DND-41 (cell line): ENCODE measurements around the gene ALDH3B1.

ENCODE experiments used
- ATAC-seq: fragments of 200-7000 bp; cut with Tn5 transposase; 3 replicates; pipeline ENCODE4 v1.9.1; 2021; ENCODE audit warnings: low read depth; ENCODE audit not compliant: insufficient read depth
- DNase-seq: peaks from one replicate; pipeline ENCODE4 v3.0.0-alpha.2; 2020
- H2AFZ ChIP-seq: 2 replicates; pipeline ENCODE4 v1.6.0; 2012; ENCODE audit warnings: low read depth, low read length
- H3K27ac ChIP-seq: 2 replicates; pipeline ENCODE4 v1.5.1; 2012; ENCODE audit warnings: low read length, inconsistent platforms
- H3K27me3 ChIP-seq: fragments of 200-600 bp; sonication (generic); 2 replicates; pipeline ENCODE4 v1.6.0; 2012; ENCODE audit warnings: low read length, mild to moderate bottlenecking, inconsistent platforms; ENCODE audit not compliant: insufficient read depth, poor library complexity
- H3K36me3 ChIP-seq: 2 replicates; pipeline ENCODE4 v1.5.1; 2012; ENCODE audit warnings: low read length, inconsistent platforms; ENCODE audit not compliant: insufficient read depth
- H3K4me1 ChIP-seq: 2 replicates; pipeline ENCODE4 v1.5.1; 2012; ENCODE audit warnings: mild to moderate bottlenecking, low read length; ENCODE audit not compliant: insufficient read depth
- H3K4me2 ChIP-seq: 2 replicates; pipeline ENCODE4 v1.6.0; 2012; ENCODE audit warnings: mild to moderate bottlenecking, moderate library complexity, low read length, inconsistent platforms; ENCODE audit not compliant: insufficient read depth
- H3K4me3 ChIP-seq, 2 experiments: fragments of 200-600 bp in 1 of 2; shearing (Covaris generic) in 1 of 2; 2 replicates each; pipeline ENCODE4 v1.5.1; 2012 to 2016; ENCODE audit warnings: inconsistent platforms in 2 of 2, low read length in 2 of 2, mild to moderate bottlenecking in 2 of 2, low read depth in 1 of 2, moderate library complexity in 1 of 2
- H3K79me2 ChIP-seq: 2 replicates; pipeline ENCODE4 v1.6.0; 2012; ENCODE audit warnings: low read length, inconsistent platforms; ENCODE audit not compliant: insufficient read depth
- H3K9ac ChIP-seq: 2 replicates; pipeline ENCODE4 v1.6.0; 2012; ENCODE audit warnings: low read depth, mild to moderate bottlenecking, inconsistent platforms, low read length, moderate library complexity
- H3K9me3 ChIP-seq: 2 replicates; pipeline ENCODE4 v1.5.1; 2012; ENCODE audit warnings: low read length, moderate library complexity, mild to moderate bottlenecking, inconsistent platforms; ENCODE audit not compliant: insufficient read depth, severe bottlenecking
- H4K20me1 ChIP-seq: 2 replicates; pipeline ENCODE4 v1.6.0; 2012; ENCODE audit warnings: low read length; ENCODE audit not compliant: insufficient read depth
- EZH2 ChIP-seq: IDR thresholded peaks from 3 replicates; pipeline ENCODE4 v1.6.1; 2012; ENCODE audit warnings: borderline replicate concordance, low read depth, mild to moderate bottlenecking, moderate library complexity, low read length, inconsistent platforms; ENCODE audit not compliant: severe bottlenecking
- TF ChIP-seq, protein P1 (sequence below): IDR thresholded peaks from 2 replicates; pipeline ENCODE4 v1.5.1; 2012; ENCODE audit warnings: borderline replicate concordance, low read length, moderate library complexity, mild to moderate bottlenecking; ENCODE audit not compliant: poor library complexity, severe bottlenecking; ENCODE audit errors: extremely low read depth

The ALDH3B1 gene

DNA sequence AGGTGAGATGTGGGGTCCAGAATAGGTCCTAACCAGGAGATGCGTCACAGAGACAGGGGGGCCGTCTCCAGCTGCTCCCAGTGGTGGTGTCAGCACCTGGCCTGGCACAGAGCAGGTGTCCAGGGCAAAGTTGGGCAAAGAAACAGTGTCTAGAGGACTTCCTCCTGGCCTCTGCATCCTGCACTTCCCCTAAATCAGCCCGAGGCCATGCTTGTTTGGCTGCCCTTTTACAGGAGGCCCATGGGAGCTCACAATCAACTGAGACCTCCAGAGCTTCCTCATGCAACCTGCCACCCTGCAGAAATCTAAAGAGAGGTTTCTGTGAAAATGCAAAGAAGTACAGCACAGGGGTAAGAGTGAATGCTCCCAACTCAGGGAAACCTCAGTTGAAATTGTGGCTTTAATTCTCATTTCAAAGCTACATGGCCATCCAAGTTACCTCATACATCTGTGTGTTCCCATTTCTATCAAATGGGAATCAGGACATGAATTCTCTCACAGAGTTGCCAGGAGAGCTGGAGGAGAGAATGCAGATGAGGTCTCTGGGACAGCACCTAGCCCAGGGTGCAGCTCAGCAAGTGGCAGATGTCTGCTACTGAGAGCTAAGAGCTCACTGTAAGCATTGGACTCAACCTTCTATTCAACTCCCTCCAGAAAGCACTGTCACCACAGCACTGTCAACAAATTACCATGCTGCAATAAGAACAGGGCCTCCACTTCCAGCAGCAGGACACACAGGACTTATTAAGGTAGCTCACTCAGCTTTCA is 61.3 kb downstream of the ALDH3B1 start:
- ATAC-seq (no peak), DNase-seq (no peak)
- TF ChIP-seq, protein P1, sequence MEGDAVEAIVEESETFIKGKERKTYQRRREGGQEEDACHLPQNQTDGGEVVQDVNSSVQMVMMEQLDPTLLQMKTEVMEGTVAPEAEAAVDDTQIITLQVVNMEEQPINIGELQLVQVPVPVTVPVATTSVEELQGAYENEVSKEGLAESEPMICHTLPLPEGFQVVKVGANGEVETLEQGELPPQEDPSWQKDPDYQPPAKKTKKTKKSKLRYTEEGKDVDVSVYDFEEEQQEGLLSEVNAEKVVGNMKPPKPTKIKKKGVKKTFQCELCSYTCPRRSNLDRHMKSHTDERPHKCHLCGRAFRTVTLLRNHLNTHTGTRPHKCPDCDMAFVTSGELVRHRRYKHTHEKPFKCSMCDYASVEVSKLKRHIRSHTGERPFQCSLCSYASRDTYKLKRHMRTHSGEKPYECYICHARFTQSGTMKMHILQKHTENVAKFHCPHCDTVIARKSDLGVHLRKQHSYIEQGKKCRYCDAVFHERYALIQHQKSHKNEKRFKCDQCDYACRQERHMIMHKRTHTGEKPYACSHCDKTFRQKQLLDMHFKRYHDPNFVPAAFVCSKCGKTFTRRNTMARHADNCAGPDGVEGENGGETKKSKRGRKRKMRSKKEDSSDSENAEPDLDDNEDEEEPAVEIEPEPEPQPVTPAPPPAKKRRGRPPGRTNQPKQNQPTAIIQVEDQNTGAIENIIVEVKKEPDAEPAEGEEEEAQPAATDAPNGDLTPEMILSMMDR: no peak
- TF ChIP-seq EZH2: no peak
- Histone ChIP-seq H4K20me1 (no peaks in the 10 kb centered on the region), H3K36me3 (peaks cover 71% of the 10 kb centered on the region), H3K4me1 (no peaks in the 10 kb centered on the region), H3K27me3 (no peaks in the 10 kb centered on the region), H3K79me2 (no peaks in the 10 kb centered on the region), H3K27ac (no peak overlapping the region), H3K9ac (no peak overlapping the region), H3K4me3 (no peak overlapping the region), H3K4me2 (no peak overlapping the region), H3K9me3 (no peaks in the 10 kb centered on the region), H2AFZ (no peak overlapping the region)

DNA sequence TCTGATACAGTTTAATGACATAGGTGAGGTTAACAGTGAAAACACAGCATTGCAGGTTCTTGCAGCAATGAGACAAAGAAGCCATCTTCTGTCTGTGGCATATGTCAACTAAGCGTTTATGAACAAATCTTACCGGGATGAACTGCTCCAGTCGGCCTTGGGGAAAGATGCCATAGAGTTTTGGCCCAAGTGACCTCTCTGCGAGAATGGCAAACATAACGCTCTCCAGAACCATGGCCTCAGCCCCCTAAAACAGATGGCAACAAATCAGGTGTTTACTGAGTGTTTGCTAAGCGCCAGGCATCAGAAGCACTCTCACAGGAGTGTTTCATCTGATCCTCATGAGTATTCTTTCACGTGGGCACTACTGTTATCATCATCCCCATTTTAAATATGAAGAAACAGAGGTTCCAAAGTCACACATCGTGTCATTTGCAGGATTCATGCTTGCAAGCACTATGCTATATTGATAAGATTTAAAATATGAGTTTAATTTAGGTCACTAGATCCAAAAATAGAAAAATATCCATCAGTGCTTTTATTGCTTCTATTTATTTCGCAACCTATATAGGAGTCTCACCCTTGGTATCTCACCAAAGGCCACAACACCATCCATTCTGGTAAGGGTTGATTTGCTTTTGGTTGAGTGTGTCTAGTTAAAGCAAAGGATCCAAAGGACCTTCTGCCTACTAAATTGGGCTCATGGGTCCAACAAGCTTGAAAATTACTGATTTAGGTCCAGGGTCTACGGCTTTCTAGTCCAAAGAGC is 64.6 kb downstream of the ALDH3B1 start:
- Histone ChIP-seq H3K4me3 (no peak overlapping the region), H3K4me2 (no peak overlapping the region), H3K4me1 (no peaks in the 10 kb centered on the region), H3K27me3 (no peaks in the 10 kb centered on the region), H3K9ac (no peak overlapping the region), H4K20me1 (no peaks in the 10 kb centered on the region), H3K79me2 (no peaks in the 10 kb centered on the region), H2AFZ (no peak overlapping the region), H3K9me3 (no peaks in the 10 kb centered on the region), H3K27ac (no peak overlapping the region), H3K36me3 (peaks cover 49% of the 10 kb centered on the region)
- DNase-seq: no peak
- TF ChIP-seq, protein P1: no peak
- TF ChIP-seq EZH2: no peak
- no peak for ATAC-seq

DNA sequence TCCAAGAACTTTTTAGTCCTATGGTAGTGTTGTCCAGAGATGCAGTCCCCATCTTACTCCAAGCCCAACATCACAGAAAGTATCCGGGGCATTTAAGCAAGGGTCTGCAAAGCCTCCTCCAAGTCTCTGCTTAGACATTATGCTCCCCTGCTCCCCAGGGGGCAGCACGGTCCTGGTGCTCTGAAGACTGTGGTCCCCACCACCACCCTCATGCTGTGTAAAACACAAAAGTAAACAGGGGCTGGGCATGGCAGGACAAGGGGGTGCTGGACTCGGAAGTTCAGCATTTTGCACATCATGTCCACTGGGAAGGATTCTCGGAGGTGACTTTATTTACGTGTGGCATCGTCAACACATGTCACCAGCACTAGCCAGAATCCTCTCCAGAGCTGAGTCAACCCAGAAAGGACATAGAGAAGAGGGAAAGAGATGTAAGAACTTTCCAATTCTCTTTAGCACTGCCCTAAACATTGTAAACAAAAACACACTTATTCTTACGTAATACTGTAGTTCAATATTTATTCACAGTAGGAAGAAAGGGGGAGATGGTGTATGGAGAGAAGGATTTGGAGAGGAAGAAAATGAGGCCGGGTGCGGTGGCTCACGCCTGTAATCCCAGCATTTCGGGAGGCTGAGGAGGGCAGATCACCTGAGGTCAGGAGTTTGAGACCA is 66.4 kb downstream of the ALDH3B1 start:
- H3K4me1 ChIP-seq: no peaks in the 10 kb centered on the region
- H3K36me3 ChIP-seq: peaks cover 48% of the 10 kb centered on the region
- no peaks in the 10 kb centered on the region for H3K27me3 ChIP-seq
- ATAC-seq: no peak
- no peak for DNase-seq
- no peak overlapping the region for H2AFZ ChIP-seq
- no peaks in the 10 kb centered on the region for H3K79me2 ChIP-seq
- H3K9ac ChIP-seq: no peak overlapping the region
- H3K27ac ChIP-seq: no peak overlapping the region
- TF ChIP-seq EZH2: no peak
- TF ChIP-seq, protein P1: peak; percentile 22
- no peak overlapping the region for H3K4me2 ChIP-seq
- H3K4me3 ChIP-seq: no peak overlapping the region
- no peaks in the 10 kb centered on the region for H3K9me3 ChIP-seq
- peaks cover 4% of the 10 kb centered on the region for H4K20me1 ChIP-seq
